ENCODE measurements around the gene KDELR3.

KDELR3 gene

DNA sequence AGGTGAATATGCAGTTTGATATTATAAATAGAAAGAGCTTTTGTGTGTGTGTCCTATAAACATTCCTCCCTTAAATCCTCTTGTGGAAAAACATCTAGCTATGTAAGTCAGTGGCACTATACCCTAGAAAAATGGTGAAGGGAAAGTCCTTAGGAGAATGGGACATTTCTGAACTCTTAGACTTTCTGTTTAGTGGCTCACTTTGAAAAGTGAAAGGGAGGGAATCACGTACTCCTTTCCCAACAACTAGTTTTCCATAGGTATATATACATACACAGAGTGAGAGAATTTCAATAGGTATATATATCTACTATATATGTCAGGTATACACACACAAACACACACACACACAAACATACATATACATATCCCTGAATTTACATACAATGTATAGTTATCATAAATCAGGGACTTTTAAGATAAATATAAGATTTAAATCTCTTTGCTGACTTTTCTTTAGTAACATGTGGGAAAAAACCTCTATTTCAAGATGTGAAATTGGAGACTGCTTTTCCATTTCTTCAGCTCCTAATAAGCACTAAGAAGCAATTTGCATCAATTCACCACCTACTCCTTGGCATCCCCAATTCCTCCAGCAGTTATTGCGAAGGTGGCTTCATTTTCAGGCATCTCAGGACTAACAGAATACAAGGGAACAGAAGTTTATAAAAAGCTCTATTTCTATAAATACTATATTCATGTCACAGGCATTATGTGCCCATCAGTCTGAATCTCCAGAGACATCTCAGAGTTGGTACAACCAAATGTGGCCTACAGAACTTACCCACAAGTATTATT lies 51.8 kb downstream of the KDELR3 start:
- DNase-seq (ENCODE audit: low read depth): no peak

DNA sequence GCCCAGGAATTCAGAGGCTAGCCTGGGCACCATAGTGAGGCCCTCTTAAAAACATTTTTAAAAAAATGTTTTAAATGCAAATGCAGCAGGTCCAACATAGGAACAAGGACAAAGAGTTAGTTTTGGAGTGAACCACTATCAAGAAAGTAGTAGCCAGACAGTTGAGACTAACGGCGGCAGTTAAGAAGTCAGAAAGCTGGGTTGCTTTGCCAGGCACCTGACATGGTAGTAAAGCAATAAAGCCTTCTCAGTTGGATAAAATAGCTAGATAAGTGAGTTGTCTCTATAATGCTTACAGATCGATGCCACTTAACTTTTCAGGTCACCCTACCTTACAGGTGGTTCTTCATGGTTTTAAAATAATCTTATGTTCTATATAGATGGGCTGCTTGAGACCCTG lies 55.1 kb downstream of the KDELR3 start:
- DNase-seq (ENCODE audit: low read depth): no peak

DNA sequence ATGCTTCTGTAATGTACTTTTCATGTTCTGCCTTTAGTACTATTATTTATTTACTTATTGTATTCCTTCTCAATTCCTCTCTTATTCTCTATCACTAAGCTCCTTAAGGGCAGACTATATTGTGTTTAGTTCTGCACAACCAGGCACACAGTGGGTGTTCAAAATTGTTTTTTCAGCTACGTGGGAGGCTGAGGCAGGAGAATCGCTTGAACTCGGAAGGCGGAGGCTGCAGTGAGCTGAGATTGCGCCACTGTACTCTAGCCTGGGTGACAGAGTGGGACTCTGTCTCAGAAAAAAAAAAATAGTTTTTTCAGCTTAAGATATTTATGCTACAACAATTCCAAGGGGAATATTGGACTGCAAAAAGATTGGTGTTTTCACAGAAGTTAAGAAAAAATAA lies 55.6 kb downstream of the KDELR3 start:
- DNase-seq (ENCODE audit: low read depth): no peak

DNA sequence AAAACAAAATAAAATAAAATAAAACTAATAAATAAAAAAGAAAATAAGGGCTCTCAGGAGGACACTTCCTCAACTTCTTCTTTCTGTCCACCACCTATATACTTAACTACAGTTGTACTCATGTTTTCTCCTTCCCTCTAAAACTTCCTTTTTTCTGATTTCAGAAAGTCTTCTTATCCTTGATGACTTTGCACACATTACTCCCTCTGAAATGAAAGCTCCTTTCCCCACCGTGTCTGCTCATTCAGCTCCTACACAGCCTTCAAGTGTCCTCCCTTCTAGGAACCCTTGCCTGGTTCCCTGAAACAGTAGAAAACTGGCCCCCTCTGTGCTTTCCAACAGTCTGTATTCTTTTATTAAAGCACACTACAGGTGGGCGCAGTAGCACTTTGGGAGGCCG lies 56.5 kb downstream of the KDELR3 start:
- no peak for DNase-seq (ENCODE audit: low read depth)

DNA sequence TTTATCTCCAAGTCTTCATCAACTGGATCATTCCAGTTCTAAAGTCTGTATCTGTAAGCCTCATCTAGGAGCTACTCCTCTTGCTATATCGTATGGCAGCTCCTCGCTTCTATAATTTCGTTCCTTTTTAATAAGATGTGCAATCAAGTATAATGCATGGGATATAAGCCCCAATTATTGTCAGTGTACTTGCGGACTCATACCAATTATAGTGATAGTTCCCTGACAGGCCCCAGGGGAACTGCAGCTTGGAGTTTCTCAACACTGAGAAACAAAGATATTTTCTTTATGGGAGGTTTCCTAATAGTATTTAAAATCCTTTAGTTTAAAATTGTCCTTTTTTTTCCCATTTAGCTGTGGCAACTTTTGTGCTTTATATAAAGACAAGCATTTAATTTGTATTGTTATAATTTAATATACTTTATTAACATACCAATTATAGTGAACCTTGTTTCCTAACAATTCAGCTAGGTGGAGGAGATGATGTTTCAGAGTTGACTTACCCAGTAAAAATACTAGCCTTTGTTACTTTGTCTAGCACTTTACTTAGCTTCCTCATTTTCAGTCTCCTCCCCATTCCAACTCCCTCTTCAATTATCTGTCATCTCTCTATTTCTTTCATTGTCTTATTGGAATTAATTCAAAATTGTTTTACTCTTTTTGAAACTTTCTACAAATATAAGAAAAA lies 63.5 kb downstream of the KDELR3 start:
- DNase-seq (ENCODE audit: low read depth): no peak

All from stimulated activated CD8-positive, alpha-beta memory T cell treated with anti-CD3 and anti-CD28 coated beads, Interleukin-12 subunit alpha, Interleukin-12 subunit beta, amount 100 ng/mL, for 1 hour (primary cell).